ENCODE data around the gene CTNNBL1. TPM values are rescaled to one million over a fixed set of nuclear protein-coding genes. Genes with fewer than 3 reads are reported as not detected.

CTNNBL1 gene
- total RNA-seq, 1 experiment from 2014 or later = 55.4 TPM

- Histone ChIP-seq H3K4me1 (ENCODE audit: control insufficient read depth in 1 of 2, insufficient read depth in 2 of 2, low read length in 2 of 2) (peaks cover 4 to 23% of the 10 kb centered on the region in 2 experiments; a peak in 3 of 4 replicates), H3K27ac (ENCODE audit: low read depth, low read length) (no peak overlapping the region), H3K79me2 (ENCODE audit: insufficient read depth, low read length) (no peaks in the 10 kb centered on the region), H4K20me1 (ENCODE audit: insufficient read depth) (no peaks in the 10 kb centered on the region), H3K9me3 (ENCODE audit: control insufficient read depth in 1 of 2, insufficient read depth in 1 of 2, low read depth in 1 of 2, low read length in 2 of 2) (no peaks in the 10 kb centered on the region), H3K9me2 (ENCODE audit: insufficient read depth) (no peaks in the 10 kb centered on the region), H3K4me2 (ENCODE audit: low read length) (no peak overlapping the region), H3K4me3 (replicated peaks in 1 of 2; ENCODE audit: low read depth in 1 of 2, low read length in 2 of 2) (no peak overlapping the region), H3K27me3 (ENCODE audit: insufficient read depth, low read length) (no peaks in the 10 kb centered on the region), H3K36me3 (ENCODE audit: control insufficient read depth in 1 of 2, insufficient read depth in 2 of 2, low read length in 2 of 2) (no peaks in the 10 kb centered on the region), H2AFZ (ENCODE audit: low read depth, low read length, poor library complexity, severe bottlenecking) (no peak overlapping the region), H3K9ac (ENCODE audit: low read length) (no peak overlapping the region)
- no TSS peak for BruUV-seq (replicated peaks)
- ChIA-PET POLR2A (no interaction called here), CTCF (no interaction called here), RAD21 (ENCODE audit: low non-redundant PET in 1 of 2, low total read pairs in 2 of 2, uncharacterized antibody in 2 of 2, unreplicated experiment in 2 of 2) (interaction anchor here in 1 of 2 experiments (0.7 kb wide), 1 partner anchor 258 kb away, joined by 4 read pairs; no protein-coding TSS in a partner anchor)
- ATAC-seq (no peak), DNase-seq (ENCODE audit: low read depth, low spot score) (no peak)
- intact Hi-C loops (cut with micrococcal nuclease) = no loop called here
- TF ChIP-seq TCF7L2 (IDR thresholded peaks at IDR 0.05; ENCODE audit: borderline replicate concordance, extremely low read depth, insufficient read depth, insufficient read length) (no peak), ZNF274 (IDR thresholded peaks at IDR 0.05; ENCODE audit: low read depth, low read length) (no peak), FOSL1 (IDR thresholded peaks at IDR 0.05; ENCODE audit: low read depth) (no peak), SP1 (IDR thresholded peaks at IDR 0.05; ENCODE audit: low read depth) (no peak), EZH2phosphoT487 (IDR thresholded peaks at IDR 0.05; ENCODE audit: borderline replicate concordance) (no peak), POLR2AphosphoS5 (IDR thresholded peaks at IDR 0.05; ENCODE audit: low read depth, low read length) (no peak), REST (IDR thresholded peaks at IDR 0.05; ENCODE audit: low read depth) (no peak), JUND (IDR thresholded peaks at IDR 0.05) (no peak), ATF3 (IDR thresholded peaks at IDR 0.05) (no peak), ZFX (IDR thresholded peaks at IDR 0.05) (no peak), EGR1 (IDR thresholded peaks at IDR 0.05; ENCODE audit: low read depth) (no peak), CEBPB (IDR thresholded peaks at IDR 0.05; ENCODE audit: low read depth) (no peak), MAX (IDR thresholded peaks at IDR 0.05) (no peak), CTCF (IDR thresholded peaks at IDR 0.05 in 2 of 3, conservative IDR thresholded peaks at IDR 0.05 in 1 of 3; ENCODE audit: borderline replicate concordance in 1 of 3, insufficient read depth in 1 of 3, low read depth in 2 of 3, low read length in 2 of 3) (no peak)
Observed at GRCh38 chr20:37822141-37822601, 128.3 kb downstream of the CTNNBL1 start.

Measured in HCT116 (cell line).